Mesenteric fat pad (tissue), 1 donor: ENCODE results near the gene PROCA1. TPM values are rescaled to one million over a fixed set of nuclear protein-coding genes. Genes with fewer than 3 reads are reported as not detected.
A peak's percentile ranks its signal among the peaks of the same experiment; 100 is the strongest.
"Not testable (repeated sequence)": the region's sequence is repeated elsewhere in the genome, so short reads cannot be mapped to it uniquely, and the experiment has no call there.

ENCODE experiments used
- DNase-seq: peaks from one replicate; pipeline ENCODE4 v3.0.0-alpha.2; 2020; ENCODE audit warnings: low spot score
- total RNA-seq: library from RNA; stranded (reverse); fragmentation: NEBNext Ultra II Directional; extraction: Animal tissue kit (Norgen Biotek cat#: 25700); gene quantifications from one replicate; pipeline ENCODE4 v1.2.1, GENCODE V29; 2021
- donor health status: DM: yes; HTN: yes; CAD: no.

The PROCA1 gene
- total RNA-seq, 1 donor from 2014 or later, result 1.3 TPM

DNA sequence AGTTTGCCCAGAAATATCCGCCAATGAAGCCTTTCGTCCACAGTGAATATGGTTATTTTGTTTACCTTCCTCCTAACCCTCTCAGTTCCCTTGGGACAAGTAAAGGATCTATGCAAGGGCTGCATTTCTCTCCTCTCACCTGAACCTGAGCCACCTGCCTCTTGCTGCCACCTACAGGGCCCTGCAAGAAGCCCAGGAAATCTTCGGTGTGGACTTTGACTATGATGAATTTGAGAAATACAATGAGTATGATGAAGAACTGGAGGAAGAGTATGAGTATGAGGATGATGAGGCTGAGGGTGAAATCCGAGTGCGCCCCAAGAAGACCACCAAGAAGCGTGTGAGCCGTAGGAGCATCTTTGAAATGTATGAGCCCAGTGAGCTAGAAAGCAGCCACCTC is 35.7 kb downstream of the PROCA1 start:
- DNase-seq, result no peak

DNA sequence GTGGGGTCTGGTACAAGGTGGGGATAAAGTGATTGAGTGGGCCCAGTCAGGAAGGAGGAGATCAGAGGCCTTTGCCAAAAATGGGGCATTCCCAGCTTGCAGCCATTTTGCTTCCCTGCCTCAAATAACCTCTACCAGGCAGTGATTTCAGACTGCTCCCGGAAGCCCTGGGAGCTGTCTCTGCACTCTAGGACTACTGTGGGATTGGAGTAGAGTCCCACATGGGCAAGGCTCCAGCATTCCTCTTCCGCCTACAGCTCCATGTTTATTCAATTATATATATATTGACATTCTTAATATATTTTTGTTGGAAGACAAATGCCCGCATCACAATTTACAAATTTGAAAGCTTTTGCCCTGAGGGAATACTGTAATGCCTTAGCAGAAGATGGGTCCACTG is 36.2 kb downstream of the PROCA1 start:
- no peak for DNase-seq

DNA sequence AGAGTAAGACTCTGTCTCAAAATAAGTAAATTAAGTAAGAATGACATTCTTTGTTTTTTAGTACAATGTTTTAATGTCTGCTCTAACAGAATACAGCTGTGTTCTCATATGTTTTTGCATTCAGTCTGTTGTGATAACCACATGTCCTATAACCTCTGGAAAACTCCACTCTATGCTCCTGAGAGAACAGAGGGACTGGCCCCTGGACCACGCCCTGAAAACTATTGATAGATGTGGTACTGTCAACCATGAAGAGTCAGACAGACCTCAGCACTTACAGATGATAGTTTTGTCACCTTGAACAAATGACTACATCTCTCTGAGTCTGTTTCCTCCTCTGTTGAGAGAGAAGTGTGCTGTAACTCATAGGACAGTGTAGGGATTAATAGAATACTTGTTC is 41.8 kb downstream of the PROCA1 start:
- peak; percentile 51 for DNase-seq

DNA sequence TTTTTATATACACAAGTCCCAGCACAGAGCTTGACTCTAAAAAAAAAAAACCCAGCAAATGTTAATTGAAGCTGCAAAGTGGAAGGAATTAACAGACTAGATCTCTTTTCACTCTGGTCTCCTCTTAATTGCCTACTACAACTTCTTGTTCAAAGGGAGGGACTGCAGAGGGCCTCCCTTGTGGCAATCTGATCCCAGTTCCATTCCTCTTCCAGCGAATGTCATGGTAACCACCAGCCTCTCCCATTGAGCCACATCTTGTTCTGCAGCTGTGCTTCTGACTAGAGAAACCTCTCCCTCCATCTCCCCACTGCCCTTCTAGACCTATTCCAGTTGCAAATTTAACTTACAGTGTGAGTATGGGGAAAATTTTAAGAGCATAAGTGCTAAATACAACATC is 43.8 kb downstream of the PROCA1 start:
- no peak for DNase-seq

DNA sequence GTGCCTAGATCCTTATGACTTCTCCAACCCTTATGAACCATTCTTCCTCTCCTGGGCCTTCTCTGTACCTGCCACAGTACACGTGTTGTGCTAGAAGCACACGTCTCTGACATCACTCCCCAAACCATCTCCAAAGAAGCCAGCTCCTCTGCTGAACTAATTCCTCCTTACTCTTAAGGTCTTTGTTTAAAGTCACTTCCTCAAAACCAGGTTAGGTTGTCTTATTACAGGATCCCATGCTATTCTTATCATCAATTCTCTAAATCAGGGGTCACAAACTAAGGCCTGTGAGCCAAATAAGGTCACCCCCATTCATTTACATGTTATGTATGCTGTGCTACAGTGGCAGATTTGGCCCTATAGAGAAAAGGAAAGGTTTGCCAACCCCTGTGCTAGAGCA is 45.7 kb downstream of the PROCA1 start:
- DNase-seq, result no peak

DNA sequence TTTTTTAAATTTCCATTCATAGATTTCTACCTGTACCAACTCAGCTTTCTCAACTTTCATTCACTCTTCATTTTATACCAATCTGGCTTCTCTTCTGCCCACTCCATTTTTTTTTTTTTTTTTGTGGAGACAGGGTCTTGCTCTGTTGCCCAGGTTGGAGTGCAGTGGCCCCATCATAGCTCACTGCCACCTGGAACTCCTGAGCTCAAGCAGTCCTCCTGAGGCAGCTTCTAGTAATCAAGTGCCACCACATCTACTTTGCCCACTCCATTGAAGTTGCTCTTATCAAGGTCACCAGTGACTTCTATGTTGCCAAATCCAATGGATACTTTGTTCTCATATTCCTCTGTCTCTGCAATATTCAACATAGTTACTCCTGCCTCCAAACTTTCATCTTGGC is 48.0 kb downstream of the PROCA1 start:
- no peak for DNase-seq

DNA sequence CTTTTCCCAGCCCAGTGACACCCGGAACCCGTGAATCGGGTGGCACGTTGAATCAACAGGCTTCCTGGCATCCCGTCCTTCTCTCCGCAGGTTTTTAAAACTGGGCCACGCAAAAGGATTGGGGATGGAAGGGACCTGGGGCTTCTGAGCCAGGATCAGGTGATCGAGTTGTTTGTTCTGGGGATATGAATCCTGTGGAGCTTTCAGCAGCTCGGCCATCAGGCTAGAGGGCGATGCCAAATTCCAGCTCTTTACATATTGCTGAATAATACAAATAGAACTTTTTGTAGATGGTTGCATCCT is 49.2 kb downstream of the PROCA1 start:
- DNase-seq, result no peak

DNA sequence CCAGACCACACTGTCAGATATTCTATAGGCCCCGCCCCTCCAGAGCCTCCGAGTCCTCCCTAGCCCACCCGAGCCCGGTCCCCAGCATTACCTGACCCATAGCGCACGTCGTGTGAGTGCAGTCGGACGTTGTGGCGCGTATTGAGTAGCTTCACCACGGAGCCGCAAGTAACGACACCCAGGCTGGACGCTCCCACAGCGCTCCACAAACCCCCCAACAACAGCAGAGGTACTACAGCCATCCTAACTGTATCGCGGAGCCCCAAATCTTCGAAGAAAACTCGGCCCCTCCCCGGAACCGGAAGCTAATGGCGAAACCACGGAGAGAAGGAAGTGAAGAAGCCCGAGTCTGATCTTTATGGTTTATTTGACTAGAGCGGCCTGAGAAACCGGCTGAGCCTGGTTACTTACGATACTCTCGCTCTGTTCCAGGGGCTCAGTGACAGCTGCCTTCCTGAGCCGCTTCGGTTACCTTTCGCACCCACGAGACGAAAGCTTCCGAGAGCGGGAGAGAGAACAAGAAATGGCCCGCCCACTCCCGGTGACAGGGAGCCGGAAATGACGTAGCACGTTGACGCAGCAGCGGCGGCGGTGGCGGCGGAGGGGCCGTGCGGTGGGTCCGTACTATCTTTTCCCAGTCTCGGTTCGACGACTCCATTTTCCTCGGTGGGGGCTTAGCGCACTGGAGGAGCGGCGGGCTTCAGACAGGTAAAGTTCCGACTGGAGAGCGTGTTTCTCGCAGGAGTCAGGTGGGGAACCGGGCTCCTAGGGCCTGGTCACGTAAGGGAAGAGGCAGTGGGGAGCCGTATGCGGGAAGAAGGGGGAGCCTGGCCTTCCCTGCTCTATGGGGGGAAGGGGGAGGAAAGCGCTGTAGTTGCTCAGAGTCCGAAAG is 49.8 kb downstream of the PROCA1 start, which contains the start of the genes SDF2 and SUPT6H:
SDF2 (minus strand) TSS at position 272 of the 892 bp plus-strand sequence; CDS start at position 242, 30 bp downstream.
SUPT6H (plus strand) TSS at position 571 of the 892 bp plus-strand sequence. CDS start 11,197 bp downstream, outside the sequence.
- DNase-seq, result peak; percentile 97

DNA sequence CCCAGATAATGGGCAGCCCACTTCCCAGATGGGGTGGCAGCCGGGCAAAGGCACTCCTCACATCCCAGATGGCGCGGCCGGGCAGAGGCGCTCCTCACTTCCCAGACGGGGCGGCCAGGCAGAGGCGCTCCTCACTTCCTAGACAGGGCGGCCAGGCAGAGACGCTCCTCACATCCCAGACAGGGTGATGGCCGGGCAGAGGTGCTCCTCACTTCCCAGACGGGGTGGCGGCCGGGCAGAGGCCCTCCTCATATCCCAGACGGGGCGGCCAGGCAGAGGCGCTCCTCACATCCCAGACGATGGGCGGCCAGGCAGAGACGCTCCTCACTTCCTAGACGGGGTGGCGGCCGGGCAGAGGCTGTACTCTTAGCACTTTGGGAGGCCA is 52.2 kb downstream of the PROCA1 start:
- DNase-seq, result not testable (repeated sequence)

DNA sequence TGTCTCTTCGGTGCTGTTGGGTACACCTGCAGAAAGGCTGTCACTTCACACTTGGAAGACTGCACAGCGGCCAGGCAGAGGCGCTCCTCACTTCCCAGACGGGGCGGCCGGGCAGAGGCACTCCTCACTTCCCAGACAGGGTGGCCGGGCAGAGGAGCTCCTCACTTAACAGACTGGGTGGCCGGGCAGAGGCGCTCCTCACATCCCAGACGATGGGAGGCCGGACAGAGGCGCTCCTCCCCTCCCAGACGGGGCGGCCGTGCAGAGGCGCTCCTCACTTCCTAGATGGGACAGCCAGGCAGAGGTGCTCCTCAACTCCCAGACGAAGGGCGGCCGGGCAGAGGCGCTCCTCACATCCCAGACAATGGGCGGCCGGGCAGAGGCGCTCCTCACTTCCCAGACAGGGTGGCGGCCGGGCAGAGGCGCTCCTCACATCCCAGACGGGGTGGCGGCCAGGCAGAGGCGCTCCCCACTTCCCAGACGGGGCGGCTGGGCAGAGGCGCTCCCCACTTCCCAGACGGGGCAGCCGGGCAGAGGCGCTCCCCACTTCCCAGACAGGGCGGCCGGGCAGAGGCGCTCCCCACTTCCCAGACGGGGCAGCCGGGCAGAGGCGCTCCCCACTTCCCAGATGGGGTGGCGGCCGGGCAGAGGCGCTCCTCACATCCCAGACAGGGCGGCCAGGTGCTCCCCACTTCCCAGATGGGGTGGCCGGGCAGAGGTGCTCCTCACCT is 52.8 kb downstream of the PROCA1 start:
- DNase-seq, result peak; percentile 69

DNA sequence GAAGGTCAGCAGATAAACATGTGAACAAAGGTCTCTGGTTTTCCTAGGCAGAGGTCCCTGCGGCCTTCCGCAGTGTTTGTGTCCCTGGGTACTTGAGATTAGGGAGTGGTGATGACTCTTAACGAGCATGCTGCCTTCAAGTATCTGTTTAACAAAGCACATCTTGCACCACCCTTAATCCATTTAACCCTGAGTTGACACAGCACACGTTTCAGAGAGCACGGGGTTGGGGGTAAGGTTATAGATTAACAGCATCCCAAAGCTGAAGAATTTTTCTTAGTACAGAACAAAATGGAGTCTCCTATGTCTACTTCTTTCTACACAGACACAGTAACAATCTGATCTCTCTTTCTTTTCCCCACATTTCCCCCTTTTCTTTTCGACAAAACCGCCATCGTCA is 53.3 kb downstream of the PROCA1 start:
- DNase-seq, result not testable (repeated sequence)

DNA sequence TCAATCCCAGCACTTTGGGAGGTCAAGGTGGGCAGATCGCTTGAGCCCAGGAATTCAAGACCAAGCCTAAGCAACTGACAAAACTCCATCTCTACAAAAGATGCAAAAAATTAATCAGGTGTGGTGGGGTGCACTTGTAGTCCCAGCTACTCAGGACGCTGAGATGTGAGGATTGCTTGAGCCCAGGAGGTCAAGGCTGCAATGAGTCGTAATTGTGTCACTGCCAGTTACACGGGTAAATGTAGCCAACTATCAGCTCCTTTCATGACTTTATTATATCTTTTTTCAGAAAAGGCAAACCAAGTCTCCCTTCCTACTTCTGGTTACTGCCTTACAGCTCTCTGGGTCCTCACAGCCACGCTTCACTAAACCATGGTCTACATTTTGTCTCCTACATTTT is 53.9 kb downstream of the PROCA1 start:
- DNase-seq, result no peak

DNA sequence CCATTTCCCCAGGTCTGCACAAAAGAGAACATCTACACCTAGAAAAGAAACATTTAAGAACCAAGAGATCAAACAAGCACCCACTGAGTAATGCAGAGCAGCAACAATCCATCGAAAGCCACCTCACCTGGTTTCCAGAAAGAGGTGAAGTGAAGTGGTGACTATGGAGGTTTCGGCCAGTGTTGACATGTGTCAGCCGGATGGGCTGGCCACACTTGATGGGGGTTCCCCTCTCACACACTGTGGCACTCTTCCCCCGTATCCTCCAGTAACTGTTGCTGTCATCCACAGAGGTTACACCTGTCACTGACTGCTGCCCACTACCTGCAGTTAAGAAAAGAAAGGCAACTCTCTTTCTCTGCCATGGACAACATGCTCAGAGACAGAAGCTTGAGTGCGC is 56.5 kb downstream of the PROCA1 start:
- no peak for DNase-seq

Other genes starting within 250 kb of the PROCA1 start
- 0.10 TPM for gene SLC13A2, start 238.2 kb downstream of the PROCA1 start, total RNA-seq
- not detected for gene FOXN1, start 205.5 kb downstream of the PROCA1 start, total RNA-seq
- gene UNC119, start 159.3 kb downstream of the PROCA1 start, total RNA-seq, result 23.0 TPM
- 50.7 TPM for gene PIGS, start 140.4 kb downstream of the PROCA1 start, total RNA-seq
- gene ALDOC, start 135.0 kb downstream of the PROCA1 start, total RNA-seq, result 24.8 TPM
- gene SPAG5, start 112.9 kb downstream of the PROCA1 start, total RNA-seq, result 3.1 TPM
- gene RSKR, start 97.7 kb downstream of the PROCA1 start, total RNA-seq, result 7.6 TPM
- 163 TPM for gene BLTP2, start 66.7 kb downstream of the PROCA1 start, total RNA-seq
- 41.8 TPM for gene SDF2, start 50.0 kb downstream of the PROCA1 start, total RNA-seq
- 76.6 TPM for gene SUPT6H, start 49.7 kb downstream of the PROCA1 start, total RNA-seq
- gene RAB34, start 6.0 kb upstream of the PROCA1 start, total RNA-seq, result 43.3 TPM
- gene RPL23A, start 8.1 kb upstream of the PROCA1 start, total RNA-seq, result 1,078 TPM
- 3.4 TPM for gene TLCD1, start 14.3 kb upstream of the PROCA1 start, total RNA-seq
- 2.3 TPM for gene NEK8, start 16.9 kb upstream of the PROCA1 start, total RNA-seq
- gene TRAF4, start 32.1 kb upstream of the PROCA1 start, total RNA-seq, result 17.5 TPM
- gene FAM222B, start 130.9 kb upstream of the PROCA1 start, total RNA-seq, result 32.0 TPM
- gene ERAL1, start 143.1 kb upstream of the PROCA1 start, total RNA-seq, result 26.3 TPM
- gene FLOT2, start 185.8 kb upstream of the PROCA1 start, total RNA-seq, result 126 TPM
- 5.5 TPM for gene DHRS13, start 191.2 kb upstream of the PROCA1 start, total RNA-seq
- gene PHF12, start 239.6 kb upstream of the PROCA1 start, total RNA-seq, result 29.3 TPM